A673 (cell line): ENCODE data around the gene SLC35F2.

Source experiments
- EZH2 ChIP-seq: fragments of 200-600 bp; sonication (generic); IDR thresholded peaks from 2 replicates; pipeline ENCODE4 v1.6.1; 2017; ENCODE audit warnings: borderline replicate concordance, low read depth, mild to moderate bottlenecking, mixed read lengths, antibody characterized with exemption, low read length; ENCODE audit not compliant: poor library complexity, severe bottlenecking
- TF ChIP-seq, protein P1 (sequence below): fragments of 300-800, 200-600 bp; sonication (generic); conservative IDR thresholded peaks from 2 replicates; pipeline ENCODE4 v1.5.1; 2017; ENCODE audit warnings: low read depth, mild to moderate bottlenecking, antibody characterized with exemption, low read length, moderate library complexity, mixed read lengths

GRCh38 chr11:107804971-107805370, 53.6 kb downstream of the SLC35F2 start:
- TF ChIP-seq, protein P1, sequence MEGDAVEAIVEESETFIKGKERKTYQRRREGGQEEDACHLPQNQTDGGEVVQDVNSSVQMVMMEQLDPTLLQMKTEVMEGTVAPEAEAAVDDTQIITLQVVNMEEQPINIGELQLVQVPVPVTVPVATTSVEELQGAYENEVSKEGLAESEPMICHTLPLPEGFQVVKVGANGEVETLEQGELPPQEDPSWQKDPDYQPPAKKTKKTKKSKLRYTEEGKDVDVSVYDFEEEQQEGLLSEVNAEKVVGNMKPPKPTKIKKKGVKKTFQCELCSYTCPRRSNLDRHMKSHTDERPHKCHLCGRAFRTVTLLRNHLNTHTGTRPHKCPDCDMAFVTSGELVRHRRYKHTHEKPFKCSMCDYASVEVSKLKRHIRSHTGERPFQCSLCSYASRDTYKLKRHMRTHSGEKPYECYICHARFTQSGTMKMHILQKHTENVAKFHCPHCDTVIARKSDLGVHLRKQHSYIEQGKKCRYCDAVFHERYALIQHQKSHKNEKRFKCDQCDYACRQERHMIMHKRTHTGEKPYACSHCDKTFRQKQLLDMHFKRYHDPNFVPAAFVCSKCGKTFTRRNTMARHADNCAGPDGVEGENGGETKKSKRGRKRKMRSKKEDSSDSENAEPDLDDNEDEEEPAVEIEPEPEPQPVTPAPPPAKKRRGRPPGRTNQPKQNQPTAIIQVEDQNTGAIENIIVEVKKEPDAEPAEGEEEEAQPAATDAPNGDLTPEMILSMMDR = no peak
- TF ChIP-seq EZH2 = no peak
